NCI-H2196 (cell line): ENCODE measurements around the gene NTNG2.

Experiments
- DNase-seq: peaks from one replicate; lab custom pipeline; 2025; ENCODE audit not compliant: unreplicated experiment; lab: John Stamatoyannopoulos, UW

The NTNG2 gene

DNA sequence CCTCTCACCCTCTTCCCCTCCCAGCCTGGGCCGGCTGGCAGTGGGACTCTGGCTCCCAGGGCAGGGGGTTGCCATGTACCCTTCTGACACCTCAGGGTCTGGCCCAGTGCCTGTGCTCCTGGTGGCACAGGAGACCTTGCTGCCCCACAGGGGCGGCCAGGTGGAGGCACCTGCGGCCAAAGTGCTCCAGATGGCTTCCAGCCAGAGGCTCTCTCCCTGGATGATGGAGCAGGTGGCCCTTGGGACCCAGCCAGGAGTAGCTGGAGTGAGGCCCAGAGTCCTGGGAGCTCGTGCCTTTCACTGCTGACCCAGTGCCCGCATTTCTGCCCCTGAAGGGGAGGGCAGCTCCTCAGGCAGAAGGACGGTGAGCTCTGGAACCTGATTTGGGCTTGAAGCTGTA is 87.3 kb downstream of the NTNG2 start:
- peak; percentile 94 for DNase-seq

DNA sequence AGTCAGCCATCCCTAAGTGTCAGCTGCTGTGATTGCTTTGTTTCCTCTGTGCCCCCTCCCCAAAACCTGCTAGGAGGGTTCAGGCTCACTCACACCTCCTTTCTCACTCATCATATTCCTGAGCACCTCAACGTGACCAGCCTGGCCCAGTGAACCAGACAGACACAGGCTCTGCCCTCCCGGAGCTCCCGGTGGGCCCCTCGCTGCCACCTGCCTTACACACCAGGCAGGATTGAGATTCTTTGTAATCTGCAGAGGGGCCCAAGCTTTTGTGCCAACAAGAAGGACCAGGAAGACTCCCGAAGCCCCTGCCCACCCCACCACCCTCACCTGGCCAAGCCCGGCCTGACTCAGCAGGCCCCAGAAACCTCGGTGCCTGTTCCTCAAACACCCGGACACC is 87.8 kb downstream of the NTNG2 start:
- DNase-seq = no peak

DNA sequence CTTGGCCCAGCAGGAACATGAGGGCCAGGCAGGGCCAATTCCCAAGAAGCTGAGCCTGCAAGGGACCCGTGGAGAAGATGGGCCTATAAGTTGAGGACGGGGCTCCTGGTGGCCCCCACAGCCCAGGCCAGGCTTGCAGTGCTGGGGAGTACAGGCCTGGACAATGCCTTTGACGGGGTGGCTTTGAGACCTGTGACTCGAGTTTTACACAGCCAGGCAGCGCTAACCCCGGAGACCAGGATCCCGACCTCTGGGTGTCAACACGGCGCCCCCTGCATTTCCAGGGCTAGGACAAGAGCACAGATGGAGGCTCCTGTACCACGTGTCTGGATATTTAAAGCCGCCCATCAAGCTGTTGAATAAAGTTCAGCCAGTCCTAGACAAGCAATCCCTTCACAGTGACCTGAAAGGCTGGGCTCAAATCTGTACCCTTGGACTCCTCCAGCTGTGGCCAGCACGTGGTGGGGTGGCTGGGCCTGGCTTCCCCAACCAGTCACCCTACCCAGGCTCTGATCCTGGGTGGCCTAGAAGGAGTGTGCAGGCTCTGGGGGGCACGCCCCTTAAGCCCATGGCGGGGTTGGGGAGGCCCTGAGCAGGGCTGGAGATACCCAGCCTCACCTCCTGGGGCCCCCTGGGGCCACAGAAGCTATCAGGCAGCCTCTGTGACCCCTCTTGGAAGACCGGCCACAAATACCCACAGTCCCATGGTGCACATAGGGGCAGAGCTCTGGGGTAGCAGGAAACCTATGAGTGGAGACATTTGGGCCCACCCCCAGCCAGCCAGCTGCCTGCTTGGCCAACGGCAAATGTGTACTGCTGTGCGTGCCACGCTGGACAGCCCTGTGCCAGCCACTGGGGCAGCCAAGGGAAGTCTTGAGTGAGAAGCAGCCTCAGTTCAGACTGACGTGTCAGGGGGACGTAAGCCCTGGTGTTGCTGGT is 88.7 kb downstream of the NTNG2 start:
- DNase-seq = no peak

DNA sequence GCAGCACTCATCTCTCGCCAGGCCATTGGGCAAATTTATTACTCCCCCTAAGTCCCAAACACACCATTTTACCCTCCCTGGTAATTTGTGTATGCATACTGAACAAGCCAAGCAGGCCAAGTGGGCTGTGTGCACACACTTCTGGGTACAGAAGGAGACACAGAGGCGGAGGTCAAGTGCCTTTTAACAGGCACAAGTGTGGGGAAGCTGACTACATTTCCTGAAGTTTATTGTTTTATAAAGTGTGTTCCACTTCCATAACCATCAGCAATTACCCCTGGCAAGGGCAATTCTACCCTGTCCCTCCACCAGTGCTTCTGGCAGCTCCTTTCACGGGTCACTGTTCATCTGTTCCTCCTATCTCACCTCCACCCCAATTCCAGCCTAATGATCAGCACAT is 99.0 kb downstream of the NTNG2 start:
- no peak for DNase-seq

DNA sequence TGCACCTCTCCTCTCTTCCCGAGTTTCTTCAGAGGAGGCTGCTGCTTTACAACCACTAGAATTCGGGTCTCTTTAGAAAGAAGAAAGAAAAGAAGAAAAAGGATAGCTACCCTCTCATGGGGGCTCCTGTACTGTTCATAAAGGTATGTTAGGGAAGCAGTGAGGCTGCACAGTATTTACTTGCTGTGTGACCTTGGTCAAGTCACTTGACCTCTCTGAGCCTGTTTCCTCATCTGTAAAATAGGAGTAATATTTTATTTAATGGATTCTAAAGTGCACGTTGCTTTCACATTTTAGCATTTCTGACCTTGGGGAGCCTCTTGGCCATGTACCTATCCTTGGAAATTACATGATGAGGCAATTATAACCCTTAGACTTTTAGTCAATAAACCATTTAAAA is 104.2 kb downstream of the NTNG2 start:
- no peak for DNase-seq

DNA sequence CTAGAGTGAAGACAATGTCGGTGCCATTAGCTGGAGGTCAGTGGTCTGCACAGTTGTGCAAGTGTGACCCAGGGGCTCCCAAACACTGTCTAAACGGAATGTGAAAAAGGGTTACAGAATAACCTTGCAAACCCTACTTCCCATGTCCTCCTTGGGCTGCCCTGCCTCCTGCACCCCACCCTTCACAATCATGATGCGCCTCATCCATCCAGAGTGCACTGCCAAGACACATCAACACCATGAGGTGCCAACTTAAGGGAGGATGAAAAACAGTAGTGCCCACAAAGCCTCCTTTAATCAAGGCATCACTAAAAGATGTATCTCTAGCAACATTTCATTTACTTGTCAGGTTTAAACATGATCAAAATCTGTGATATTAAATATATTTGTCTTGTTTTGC is 105.8 kb downstream of the NTNG2 start:
- no peak for DNase-seq

DNA sequence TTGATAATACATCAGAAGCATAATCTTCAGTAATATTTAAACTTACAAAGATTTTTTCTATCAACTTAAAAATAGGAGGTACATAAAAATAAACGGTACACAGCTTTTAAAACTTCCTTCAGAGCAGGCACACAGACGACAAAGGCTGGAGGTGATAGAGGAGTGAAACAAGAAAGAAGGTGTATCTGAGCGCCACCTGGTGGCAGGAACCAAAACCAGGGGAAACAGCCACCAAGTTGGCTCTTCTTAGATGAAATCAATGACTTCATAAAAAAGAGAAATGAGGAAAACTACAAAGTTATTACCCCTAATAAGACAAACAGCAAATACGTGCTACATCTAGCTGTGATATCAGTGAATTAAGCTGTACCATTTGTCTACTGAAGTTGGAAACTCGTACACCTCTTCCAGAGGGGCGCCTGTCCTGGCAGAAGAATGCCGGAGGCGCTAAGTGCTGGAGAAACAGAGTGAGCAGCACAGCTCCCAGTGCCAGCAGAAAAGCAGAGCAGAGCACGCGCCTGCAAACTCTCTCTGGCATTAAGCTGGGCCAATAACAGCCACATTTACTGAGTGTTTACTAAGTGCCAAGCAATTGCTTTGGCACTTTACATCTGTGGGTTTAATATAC is 107.0 kb downstream of the NTNG2 start:
- peak; percentile 66 for DNase-seq

DNA sequence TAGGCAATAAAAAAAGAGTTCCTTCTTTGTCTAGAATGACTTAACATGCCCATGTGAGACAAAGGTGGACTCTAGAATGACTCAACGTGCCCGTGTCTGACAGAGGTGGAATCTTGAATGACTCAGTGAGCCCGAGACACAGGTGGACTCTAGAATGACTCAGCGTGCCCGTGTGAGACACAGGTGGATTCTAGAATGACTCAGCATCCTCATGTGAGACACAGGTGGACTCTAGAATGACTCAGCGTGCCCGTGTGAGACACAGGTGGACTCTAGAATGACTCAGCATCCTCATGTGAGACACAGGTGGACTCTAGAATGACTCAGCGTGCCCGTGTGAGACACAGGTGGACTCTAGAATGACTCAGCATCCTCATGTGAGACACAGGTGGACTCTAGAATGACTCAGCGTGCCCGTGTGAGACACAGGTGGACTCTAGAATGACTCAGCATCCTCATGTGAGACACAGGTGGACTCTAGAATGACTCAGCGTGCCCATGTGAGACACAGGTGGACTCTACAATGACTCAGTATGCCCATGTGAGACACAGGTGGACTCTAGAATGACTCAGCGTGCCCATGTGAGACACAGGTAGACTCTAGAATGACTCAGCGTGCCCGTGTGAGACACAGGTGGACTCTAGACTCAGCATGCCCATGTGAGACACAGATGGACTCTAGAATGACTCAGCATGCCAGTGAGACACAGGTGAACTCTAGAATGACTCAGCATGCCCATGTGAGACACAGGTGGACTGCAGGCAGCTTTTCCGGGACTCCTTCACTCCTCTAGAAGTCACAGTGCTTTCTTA is 108.1 kb downstream of the NTNG2 start:
- peak; percentile 24 for DNase-seq

DNA sequence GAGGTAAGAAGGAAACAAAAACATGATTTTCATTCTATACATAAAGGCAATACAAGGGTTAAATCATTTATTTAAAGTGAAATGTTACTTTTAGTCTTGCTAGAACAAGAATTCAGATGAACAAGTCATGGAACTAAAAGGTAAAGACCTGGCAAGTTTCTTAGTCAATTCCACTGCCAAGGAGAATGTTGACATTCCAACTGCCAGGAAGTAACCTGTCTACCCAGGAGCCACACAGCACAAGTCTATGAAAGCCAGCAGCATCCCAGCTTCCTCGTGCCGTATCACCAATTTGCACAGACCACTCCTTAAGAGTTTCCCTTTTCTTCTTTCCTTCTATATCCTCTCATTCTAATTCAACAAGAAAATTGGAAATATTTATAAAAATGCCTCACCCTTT is 113.0 kb downstream of the NTNG2 start:
- no peak for DNase-seq

DNA sequence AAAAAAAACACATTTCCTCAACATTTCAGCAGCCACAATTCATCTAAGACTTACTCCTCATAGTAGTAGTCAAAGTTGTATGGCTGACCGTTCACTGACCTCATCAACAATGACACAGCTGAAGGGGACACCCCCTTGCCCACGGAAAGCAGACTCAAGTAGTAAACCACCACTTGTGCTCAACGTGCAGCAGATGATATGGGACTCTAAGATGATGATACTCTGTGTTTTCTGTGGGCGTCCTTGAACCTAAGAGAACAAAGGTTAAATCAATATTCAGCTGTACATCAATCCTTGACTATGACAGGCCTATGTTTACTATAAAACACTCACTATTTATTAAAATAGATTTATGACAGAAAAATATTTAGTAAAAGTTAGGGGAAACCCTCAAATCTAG is 121.3 kb downstream of the NTNG2 start:
- DNase-seq = no peak

DNA sequence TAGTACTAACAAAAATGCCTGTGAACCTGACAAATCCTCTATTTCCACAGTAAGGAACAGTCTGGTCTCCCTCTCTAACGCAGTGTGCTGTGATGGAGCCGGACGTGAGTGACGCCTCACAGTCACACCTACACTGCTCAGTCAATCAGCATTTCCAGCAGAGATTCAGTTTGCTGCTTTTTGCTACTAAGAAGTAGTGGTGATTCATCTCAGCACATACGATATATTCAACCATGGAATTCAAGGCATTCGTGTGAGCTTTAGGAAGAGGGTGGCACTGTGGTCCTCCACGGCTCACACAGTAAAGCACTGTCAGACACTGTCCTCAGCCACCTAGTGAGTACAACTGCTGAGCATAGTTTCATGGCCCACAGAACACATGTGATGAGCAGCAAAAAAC is 122.0 kb downstream of the NTNG2 start:
- no peak for DNase-seq

DNA sequence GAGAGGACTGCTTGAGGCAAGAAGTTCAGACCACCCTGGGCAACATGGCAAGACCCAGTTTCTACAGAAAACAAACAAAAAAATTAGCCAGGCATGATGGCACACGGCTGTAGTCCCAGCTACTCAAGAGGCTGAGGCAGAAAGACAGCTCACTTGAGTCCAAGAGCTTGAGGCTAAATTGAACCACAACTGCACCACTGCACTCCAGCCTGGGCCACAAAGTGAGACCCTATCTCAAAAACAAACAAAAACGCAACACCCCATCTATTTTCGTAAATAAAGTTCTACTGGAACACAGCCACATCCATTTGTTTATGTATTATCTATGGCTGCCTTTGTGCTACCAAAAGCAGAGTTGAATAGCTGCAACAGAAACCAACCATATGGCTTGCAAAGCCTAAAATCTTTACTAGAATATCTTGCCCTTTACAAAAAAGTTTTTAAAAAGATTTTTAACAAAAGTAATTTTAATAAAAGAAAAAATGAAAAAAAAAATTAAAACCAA is 125.5 kb downstream of the NTNG2 start:
- no peak for DNase-seq

DNA sequence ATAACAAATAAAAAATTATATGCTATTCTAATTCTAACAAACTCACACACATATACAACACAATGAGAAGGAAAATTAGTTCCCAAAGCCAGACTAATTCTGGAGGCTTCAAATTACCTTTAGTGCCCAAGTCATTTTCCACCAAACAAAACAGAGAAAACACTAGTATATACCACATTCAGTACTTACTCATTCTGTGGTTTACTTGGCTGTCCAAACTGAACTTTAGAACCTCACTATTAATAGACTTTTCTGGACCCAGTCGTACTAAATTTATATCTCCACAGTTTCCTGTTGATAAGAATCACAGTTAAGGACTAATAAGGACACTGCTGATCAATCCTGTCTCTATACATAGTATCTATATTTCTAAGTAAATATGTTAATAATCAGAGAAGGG is 126.5 kb downstream of the NTNG2 start:
- no peak for DNase-seq

DNA sequence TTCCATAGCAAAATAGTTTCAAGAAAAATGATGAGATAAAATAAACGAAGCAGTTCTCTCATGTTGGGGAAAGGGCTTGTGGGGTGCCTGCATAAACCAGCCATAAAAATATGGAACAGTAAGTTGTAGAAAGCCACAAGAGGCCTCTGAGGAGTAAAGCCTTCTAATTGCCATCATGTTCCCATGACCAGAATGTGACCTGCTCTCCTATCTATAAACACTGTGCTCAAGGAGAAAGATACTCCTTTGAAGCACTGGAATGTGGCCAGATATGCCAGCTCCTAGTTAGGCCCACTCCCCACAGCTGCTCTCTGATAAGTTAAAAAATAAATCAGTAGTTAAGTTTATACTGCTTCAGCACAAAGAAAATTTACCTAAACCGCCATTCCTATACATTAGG is 127.1 kb downstream of the NTNG2 start:
- DNase-seq = no peak

DNA sequence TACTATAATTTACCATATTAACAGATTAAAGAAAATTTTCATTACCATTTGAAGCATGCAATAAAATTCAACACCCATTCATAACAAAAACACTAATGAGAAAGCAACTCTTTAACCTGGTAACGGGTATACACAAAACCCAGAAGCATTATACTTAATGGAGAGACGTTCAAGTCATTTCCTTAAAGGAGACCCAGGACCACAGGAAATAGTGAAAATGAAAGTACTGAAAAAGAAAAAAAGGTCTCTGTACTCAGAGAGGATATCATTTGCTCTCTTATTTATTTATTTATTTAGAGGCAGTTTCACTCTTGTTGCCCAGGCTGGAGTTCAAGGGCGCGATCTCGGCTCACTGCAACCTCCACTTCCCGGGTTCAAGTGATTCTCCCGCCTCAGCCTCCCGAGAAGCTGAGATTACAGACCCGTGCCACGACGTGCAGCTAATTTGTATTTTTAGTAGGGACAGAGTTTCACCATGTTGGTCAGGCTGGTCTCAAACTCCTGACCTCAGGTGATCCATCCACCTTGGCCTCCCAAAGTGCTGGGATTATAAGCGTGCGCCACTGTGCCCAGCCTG is 131.4 kb downstream of the NTNG2 start:
- DNase-seq = no peak
